ENCODE results near the gene NMNAT3.

Gene NMNAT3

GRCh38 chr3:139664958-139665357 is 12.8 kb downstream of the NMNAT3 start:
- TF ChIP-seq CTCF (IDR thresholded peaks at IDR 0.05; ENCODE audit: low read depth, low read length) = no peak
- DNase-seq (ENCODE audit: extremely low read depth, low read depth) = no peak

GRCh38 chr3:139660269-139660668 is 17.5 kb downstream of the NMNAT3 start:
- TF ChIP-seq CTCF (IDR thresholded peaks at IDR 0.05; ENCODE audit: low read depth, low read length) = no peak
- DNase-seq (ENCODE audit: extremely low read depth, low read depth) = no peak

- DNase-seq (ENCODE audit: extremely low read depth, low read depth) = no peak
- no peak for TF ChIP-seq CTCF (IDR thresholded peaks at IDR 0.05; ENCODE audit: low read depth, low read length)
These were observed 18.3 kb downstream of the NMNAT3 start for GRCh38 chr3:139659511-139659910.

GRCh38 chr3:139657936-139658335 is 19.8 kb downstream of the NMNAT3 start:
- no peak for TF ChIP-seq CTCF (IDR thresholded peaks at IDR 0.05; ENCODE audit: low read depth, low read length)

GRCh38 chr3:139657434-139657833 is 20.3 kb downstream of the NMNAT3 start:
- no peak for TF ChIP-seq CTCF (IDR thresholded peaks at IDR 0.05; ENCODE audit: low read depth, low read length)
- DNase-seq (ENCODE audit: extremely low read depth, low read depth) = no peak

More at GRCh38 chr3:139657936-139658335, 19.8 kb downstream of the NMNAT3 start:
- DNase-seq (ENCODE audit: extremely low read depth, low read depth) = no peak

- DNase-seq (ENCODE audit: extremely low read depth, low read depth) = no peak
- no peak for TF ChIP-seq CTCF (IDR thresholded peaks at IDR 0.05; ENCODE audit: low read depth, low read length)
These were observed 21.7 kb downstream of the NMNAT3 start for GRCh38 chr3:139655909-139656595.

- TF ChIP-seq CTCF (IDR thresholded peaks at IDR 0.05; ENCODE audit: low read depth, low read length) = no peak
- no peak for DNase-seq (ENCODE audit: extremely low read depth, low read depth)
These were observed 23.0 kb downstream of the NMNAT3 start for GRCh38 chr3:139654637-139655365.

Measured in AG09319 (cell line).